ENCODE results near the gene FASLG.
"Not testable (repeated sequence)": the region's sequence is repeated elsewhere in the genome, so short reads cannot be mapped to it uniquely, and the experiment has no call there.

The FASLG gene

DNA sequence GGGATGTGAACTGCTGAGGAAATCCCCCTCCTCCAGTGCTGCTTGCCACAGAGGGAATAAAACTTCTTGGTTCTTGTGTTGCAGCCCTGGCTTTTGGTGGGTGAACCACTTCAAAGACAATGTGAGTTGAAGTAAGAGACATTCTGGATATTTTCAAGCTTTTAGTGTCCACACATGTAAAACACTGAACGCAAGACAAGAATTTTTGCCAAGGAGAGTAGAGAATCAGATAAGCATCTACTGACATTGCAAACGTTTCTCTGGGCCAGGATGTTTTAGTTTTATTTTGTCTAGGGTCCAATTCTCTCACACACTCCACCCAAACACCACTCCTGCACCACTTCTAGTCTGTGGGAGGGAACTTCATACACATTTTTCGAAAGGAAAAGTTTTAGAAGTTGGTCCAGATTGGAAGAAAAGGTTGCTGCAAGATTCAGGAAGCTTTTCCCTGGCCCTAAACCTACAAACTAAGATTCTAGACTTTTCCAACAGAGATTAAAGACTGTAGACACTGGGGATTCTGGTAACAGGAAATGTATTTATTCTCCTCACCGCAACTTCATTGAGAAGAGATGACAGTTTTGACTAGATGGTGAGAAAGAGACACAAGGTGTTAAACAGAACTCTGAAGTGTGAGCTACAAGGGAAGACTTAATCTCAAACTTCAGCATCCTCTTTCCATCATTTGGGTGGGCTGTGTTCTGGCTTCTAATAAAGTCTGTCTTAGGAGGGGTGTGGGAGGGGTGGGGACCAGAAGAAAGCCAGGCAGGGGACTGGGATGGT, 16.1 kb downstream of the FASLG start:
- FAIRE-seq, result no peak
- DNase-seq (ENCODE audit: extremely low spot score, insufficient read length, low read depth), result no peak

- no peak for FAIRE-seq
- DNase-seq (ENCODE audit: extremely low spot score, insufficient read length, low read depth), result no peak
Measured at GRCh38 chr1:172679000-172679772, 20.3 kb downstream of the FASLG start.

DNA sequence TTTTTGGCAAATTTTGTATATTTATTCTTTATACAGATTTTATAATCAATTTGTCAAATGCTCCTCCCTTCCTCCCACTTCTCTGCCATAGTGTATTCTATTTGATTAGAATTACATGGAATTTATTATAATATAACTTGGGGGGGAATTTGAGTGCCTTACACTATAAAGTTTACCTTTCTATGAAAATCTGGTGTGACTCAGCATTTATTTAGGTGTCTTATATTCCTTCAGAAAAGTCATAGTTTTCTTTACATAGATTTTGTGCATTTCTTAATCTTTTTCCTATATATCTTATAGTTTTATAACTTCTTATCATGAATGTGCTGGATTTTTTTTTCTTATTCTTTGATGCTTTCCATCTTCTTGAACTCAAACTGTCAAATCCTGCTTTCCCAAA, 21.3 kb downstream of the FASLG start:
- DNase-seq (ENCODE audit: extremely low spot score, insufficient read length, low read depth) (no peak), FAIRE-seq (no peak)

- FAIRE-seq (no peak), DNase-seq (ENCODE audit: extremely low spot score, insufficient read length, low read depth) (no peak)
Measured at GRCh38 chr1:172680733-172681275, 21.9 kb downstream of the FASLG start.

- DNase-seq (ENCODE audit: extremely low spot score, insufficient read length, low read depth), result no peak
- FAIRE-seq, result no peak
Measured at GRCh38 chr1:172682812-172683211, 23.9 kb downstream of the FASLG start.

GRCh38 chr1:172686143-172686542, 27.2 kb downstream of the FASLG start:
- no peak for DNase-seq (ENCODE audit: extremely low spot score, insufficient read length, low read depth)
- no peak for FAIRE-seq

DNA sequence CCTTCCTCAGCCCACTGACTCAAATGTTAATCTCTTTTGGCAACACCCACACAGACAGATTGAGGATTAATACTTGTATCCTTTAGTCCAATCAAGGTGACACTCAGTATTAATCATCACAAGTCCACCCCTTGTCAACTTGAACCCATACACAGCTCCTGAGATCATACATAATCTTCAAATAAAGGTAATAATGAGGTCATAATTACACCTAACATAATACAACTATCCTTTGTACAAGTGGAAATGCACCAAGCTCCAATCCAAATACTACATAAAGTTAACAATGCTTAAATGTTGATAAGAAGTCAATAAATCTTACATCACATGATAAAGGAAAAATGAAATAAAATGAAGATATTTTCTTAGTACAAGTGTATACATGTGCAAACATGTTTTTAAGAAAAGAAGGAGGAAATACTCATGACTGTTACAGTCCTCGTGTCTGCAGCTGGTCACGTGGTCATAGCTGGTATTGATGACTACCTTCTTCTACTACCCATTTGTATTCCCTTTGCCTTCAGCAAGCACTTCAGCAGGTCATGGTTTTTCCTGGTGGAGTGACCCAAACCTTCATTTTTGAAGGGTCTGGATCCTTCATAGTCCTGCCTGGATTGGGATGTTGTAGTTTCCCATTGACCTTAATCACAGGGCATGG, 29.7 kb downstream of the FASLG start:
- FAIRE-seq; DNase-seq (ENCODE audit: extremely low spot score, insufficient read length, low read depth): not testable (repeated sequence)

GRCh38 chr1:172690925-172691324, 32.0 kb downstream of the FASLG start:
- DNase-seq (ENCODE audit: extremely low spot score, insufficient read length, low read depth); FAIRE-seq: not testable (repeated sequence)

DNA sequence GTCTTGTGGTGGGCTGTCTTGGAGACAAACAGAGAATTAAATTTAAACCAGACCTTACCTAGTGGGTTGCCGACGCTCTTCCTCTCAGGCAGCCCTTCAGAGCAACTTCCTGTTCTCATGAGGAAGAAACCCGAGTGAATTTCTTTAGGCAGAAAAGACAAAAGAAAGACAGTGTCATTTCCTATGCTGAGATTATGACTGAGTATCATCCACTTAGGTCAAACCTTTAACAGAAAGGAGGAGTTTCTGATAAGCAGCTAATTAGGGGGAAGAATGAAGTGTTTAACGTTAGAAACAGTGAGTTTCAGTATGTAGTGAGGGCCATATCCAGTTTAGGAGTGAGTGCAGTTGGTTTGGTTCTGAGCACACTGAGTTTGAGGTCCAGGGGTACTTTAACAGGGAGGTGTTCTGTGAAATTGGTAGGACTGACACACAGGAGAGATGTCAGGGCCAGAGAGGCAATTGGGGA, 38.7 kb downstream of the FASLG start:
- peak; percentile 60 for FAIRE-seq
- no peak for DNase-seq (ENCODE audit: extremely low spot score, insufficient read length, low read depth)

- peak; percentile 79 for FAIRE-seq
- no peak for DNase-seq (ENCODE audit: extremely low spot score, insufficient read length, low read depth)
Measured at GRCh38 chr1:172698224-172698623, 39.3 kb downstream of the FASLG start.

GRCh38 chr1:172699111-172699510, 40.2 kb downstream of the FASLG start:
- DNase-seq (ENCODE audit: extremely low spot score, insufficient read length, low read depth) (no peak), FAIRE-seq (peak; percentile 80)

DNA sequence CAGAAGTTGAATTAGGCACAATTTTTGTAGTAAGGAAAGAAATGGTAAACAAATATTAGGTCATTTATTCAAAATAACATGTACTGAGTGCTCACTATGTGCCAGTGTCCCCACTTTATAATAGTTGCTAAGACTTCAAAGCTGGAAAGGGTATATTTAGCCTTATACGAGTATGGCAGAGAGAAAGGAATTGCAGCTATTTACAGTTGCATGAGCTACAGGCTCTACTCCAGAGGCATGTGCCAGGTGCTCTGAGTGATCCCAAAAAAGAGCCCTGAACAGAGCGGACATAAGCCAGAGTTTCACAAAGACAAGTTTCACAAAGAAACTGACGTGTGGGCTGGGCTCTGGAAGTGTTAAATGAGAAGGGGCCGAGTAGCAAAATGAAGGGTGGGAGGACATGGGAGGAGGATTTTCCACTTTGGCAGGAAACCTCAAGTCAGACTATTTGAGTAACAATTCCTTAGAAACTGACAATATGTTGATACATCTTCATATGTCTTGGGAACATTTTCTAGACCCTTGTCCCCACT, 40.9 kb downstream of the FASLG start:
- DNase-seq (ENCODE audit: extremely low spot score, insufficient read length, low read depth), result no peak

GRCh38 chr1:172700556-172700955, 41.7 kb downstream of the FASLG start:
- no peak for DNase-seq (ENCODE audit: extremely low spot score, insufficient read length, low read depth)
- FAIRE-seq, result no peak

More for the DNA sequence above, 40.9 kb downstream of the FASLG start:
- no peak for FAIRE-seq

- no peak for FAIRE-seq
- no peak for DNase-seq (ENCODE audit: extremely low spot score, insufficient read length, low read depth)
Measured at GRCh38 chr1:172704001-172704400, 45.1 kb downstream of the FASLG start.

DNA sequence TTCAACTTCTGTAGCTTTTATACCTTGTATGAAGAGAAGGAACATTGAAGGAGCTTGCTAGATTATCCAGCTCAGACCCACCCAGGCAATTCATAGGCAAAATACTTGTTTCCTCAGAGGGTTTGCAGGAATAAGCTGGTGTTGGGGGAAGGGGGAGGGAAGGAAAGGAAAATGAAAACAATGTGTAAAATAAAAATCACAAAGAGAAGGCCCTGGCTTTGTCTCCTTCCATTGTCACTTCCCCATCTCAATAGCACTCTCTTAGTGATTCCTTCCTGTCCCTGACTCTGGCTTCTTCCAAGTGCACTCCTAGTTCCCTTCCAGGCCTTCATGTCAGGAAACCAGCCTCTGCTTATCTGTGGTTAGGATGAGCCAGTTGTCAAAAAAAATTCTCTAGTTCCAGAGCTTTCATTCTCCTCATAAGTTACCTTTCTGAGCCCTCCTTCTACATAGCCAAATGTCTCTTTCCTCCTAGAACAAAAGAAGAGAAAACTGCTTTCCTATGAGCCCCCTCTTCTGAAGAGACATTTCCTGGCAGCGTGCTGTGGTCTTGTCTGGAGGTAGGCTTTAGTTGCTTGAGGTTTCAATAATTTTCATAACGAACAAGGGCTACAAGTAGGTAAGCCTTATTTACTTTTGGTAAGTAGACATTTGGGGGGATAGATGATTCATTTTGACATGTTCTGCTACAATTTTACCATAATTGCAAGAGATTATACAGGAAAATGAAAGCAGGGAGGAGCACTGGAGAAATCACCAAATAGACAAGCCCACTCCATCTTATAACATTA, 45.7 kb downstream of the FASLG start:
- DNase-seq (ENCODE audit: extremely low spot score, insufficient read length, low read depth) (no peak), FAIRE-seq (no peak)

DNA sequence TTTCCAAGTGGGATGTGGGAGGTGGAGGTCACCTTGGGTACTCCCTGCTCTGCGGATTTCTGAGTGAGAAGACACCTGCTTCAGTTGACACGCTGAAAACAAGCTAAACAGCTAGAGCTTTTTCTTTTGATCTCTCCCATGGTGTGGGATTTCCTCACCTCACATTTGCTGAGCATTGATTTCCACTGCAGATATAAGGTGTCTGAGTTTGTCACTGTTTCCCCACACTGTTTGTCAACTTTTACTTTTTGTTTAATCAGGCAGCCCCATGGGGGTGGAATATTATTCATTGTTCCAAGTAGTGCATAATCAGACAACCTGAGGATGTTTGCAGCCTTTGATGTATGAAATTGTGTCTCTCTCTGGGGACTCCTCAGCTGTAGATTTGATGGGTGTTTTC, 49.5 kb downstream of the FASLG start:
- FAIRE-seq (no peak), DNase-seq (ENCODE audit: extremely low spot score, insufficient read length, low read depth) (no peak)

DNA sequence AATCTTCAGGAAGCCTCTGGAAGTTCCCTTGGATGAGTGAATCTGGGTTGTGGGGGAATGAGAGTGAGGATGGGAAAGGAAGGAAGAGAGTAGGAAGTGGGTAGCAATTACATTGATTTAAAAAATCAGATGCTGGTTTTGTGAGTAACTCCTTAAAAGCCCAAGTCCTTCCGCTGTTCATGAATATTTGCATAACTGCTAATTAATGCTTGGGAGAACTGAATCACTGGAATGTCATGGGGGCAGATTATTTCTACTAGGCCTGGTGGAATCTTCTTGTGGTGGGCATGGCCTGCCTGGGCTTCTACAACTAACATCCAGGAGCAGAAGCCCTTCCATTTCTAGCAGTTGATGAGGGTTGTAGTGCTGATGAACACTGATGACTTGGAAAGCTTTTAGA, 52.7 kb downstream of the FASLG start:
- DNase-seq (ENCODE audit: extremely low spot score, insufficient read length, low read depth), result no peak
- FAIRE-seq, result no peak

- FAIRE-seq, result no peak
Measured at GRCh38 chr1:172713466-172713865, 54.6 kb downstream of the FASLG start.

More at GRCh38 chr1:172713466-172713865, 54.6 kb downstream of the FASLG start:
- no peak for DNase-seq (ENCODE audit: extremely low spot score, insufficient read length, low read depth)

Measured in GM18507 (cell line).